ENCODE measurements around the gene DGCR8.

DNA sequence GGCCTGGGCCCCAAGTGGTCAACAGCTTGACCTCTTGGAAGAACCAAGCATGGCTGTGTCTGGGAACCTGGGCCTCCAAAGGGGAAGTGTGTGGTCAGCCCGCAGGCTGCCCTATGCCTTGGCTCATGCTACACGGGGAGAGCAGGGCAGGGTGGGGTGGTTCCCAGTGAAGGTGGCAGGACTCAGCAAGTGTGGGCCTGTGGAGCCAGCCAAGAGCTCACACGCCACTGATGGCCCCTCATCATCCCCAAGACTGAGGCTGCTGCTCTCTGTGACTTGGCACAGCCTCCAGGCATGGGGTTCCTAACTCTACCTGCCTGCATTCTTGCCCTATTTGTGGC lies 15.9 kb upstream of the DGCR8 start:
- TF ChIP-seq, protein P1, sequence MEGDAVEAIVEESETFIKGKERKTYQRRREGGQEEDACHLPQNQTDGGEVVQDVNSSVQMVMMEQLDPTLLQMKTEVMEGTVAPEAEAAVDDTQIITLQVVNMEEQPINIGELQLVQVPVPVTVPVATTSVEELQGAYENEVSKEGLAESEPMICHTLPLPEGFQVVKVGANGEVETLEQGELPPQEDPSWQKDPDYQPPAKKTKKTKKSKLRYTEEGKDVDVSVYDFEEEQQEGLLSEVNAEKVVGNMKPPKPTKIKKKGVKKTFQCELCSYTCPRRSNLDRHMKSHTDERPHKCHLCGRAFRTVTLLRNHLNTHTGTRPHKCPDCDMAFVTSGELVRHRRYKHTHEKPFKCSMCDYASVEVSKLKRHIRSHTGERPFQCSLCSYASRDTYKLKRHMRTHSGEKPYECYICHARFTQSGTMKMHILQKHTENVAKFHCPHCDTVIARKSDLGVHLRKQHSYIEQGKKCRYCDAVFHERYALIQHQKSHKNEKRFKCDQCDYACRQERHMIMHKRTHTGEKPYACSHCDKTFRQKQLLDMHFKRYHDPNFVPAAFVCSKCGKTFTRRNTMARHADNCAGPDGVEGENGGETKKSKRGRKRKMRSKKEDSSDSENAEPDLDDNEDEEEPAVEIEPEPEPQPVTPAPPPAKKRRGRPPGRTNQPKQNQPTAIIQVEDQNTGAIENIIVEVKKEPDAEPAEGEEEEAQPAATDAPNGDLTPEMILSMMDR (conservative IDR thresholded peaks at IDR 0.05; ENCODE audit: low read depth, low read length), result no peak
- TF ChIP-seq EZH2 (IDR thresholded peaks at IDR 0.05; ENCODE audit: low read length, unreplicated experiment), result no peak
- no peak for TF ChIP-seq EZH2phosphoT487 (IDR thresholded peaks at IDR 0.05; ENCODE audit: borderline replicate concordance, low read length)
